NCI-H524 treated with DMSO at 0.1 percent for 48 hours (cell line): ENCODE data around the gene DDR1.
A peak's percentile ranks its signal among the peaks of the same experiment; 100 is the strongest.

ENCODE experiments used
- DNase-seq: peaks from one replicate; lab custom pipeline; 2025; lab: John Stamatoyannopoulos, UW

Gene DDR1

DNA sequence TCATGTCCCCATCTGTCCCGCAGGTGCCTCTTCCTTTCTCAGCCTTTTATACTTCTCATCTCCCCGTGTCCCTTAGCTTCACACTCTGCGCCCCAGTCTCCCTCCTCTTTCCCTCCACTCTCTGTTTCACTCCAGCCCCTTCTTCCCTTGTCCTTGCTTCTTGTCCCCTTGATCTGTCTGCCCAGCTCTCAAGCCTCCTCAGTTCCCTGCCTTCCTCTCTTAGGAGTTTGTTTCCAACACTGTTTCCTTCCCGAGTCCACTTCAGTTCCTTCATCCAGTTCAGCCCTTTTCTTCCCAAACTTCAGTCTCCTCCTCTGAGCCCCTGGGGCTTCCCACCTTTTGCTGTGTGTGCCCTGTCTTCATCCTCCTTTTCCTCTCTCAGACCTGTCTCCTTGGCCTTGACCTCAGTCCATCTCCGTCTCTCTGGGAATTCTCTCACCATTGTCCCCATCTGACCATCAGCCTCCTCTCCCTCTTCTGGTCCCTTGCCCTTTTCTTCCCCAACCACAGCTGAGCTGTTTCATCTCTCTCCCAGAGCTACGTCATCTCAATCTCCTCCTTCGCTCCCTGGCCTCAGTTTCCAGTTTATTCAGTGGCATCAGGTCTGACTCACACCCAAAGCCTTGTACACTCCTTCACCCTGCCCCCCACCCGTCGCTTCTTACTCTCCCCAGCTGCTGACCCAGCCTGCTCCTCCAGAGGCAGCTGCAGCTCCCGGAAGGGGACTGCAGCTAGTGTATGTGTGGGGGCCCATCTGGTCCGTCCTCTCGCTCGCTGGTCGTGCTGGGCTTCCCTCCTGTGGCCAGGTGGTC, 2.7 kb upstream of the DDR1 start:
- DNase-seq: peak; percentile 63

- DNase-seq: no peak
Measured at GRCh38 chr6:30882204-30882758, 2.0 kb upstream of the DDR1 start.

DNA sequence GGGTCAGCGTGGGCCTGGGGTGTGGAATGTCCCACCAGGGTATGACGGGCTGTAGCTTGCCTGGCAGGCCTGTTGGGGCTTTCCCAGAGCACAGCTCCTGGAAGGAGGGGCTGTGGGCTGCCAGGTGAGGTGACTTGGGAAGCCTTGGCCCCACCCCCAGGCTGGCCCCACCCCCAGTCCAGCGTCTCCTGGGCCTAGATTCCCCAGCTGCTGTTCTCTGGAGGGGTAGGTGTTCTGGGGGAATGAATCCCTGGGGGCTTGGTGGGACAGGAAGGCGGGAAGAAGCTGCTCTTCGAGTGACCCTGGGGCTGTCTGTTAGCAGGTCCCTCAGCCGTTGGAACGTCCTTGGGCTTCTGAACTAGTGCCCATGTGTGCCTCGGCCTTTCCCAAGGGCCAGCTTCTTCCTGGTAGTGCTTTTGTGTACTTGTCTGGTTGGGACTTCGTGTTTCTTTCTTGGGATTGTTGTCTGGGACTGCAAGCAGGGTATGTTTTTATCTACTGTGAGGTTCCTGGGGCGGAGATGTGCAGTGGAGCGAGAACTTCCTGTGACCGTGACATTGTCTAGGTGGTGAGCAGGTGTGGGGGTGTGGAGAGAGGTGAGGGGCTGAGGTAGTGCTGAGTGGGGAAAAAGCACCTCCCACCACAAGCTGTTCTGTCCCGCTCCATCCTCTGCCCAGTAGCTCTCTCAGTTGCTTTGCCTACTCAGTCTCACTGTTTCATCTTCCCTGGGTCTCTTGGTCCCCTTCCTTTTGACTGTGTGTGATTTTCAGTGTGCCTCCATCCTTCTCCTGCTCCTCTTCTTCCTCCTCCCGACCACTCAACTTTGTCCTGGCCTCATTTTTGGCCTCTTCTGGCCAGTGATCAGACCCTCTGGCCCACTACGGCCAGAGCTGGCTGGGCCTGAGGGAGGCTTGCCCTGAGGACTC, 1.3 kb upstream of the DDR1 start:
- DNase-seq: no peak

DNA sequence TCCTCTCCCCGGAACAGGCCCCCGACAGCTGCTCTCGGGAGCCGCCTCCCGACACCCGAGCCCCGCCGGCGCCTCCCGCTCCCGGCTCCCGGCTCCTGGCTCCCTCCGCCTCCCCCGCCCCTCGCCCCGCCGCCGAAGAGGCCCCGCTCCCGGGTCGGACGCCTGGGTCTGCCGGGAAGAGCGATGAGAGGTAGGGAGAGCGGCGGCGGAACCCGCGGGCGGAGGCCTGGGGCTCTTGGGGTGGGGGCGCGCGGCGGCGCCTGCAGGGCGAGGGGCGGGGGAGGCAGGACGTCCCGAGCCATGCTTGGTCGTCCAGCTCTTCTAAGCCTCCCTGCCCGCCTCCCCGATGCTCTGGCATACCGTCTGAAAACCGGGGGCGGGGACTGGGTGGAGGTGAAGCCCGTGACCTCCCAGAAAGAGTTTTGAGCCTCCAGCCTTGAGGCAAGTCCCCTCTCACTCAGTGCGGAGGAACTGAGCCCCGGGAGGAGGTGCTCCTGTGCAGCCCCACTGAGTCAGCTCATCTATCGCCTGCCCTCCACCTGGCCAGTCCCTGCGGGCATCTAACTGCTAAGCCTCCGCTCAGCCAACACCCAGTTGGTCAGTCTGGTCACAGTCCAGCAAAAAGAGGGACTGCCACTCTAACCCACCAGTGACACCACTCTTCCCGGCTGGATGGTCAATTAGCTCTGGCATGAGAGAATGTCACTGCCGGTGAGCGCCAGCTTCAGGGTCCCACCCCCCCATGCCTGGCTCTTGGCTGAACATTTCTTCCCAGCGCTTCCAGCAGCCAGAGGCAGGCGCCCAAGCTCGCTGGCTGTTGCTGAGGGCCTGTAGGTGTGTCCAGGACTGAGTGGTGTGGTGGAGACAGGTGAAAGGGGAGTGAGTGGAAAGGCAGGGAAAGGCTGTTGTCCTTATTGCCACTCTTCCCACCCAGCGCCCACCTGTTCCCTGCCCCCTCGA, 482 bp downstream of the DDR1 start:
- no peak for DNase-seq

DNA sequence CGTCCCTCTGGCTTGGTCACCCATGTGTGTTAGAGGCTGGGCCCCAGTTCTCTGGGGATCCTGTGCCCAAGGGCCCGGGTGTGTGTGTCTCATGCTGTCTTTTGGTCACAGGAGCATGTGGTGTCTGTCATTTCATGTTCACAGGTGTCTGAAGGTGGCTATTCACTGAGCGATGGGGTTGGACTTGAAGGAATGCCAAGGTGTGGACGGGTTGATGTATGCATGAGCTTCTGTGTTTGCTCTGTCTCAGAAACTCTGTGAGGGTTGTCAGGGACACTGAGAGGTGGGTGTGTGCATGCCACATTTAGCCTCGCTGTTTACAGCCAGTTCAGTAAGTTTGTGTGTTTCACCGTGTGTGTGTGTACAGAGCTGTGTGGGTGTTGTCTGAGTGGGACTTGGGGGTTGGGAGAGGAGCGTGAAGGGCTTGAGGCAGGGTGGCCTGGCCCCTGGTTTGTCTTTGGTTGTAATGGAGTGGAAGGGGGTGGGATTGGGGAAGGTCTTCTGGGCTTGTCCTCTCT, 1.2 kb downstream of the DDR1 start:
- no peak for DNase-seq

DNA sequence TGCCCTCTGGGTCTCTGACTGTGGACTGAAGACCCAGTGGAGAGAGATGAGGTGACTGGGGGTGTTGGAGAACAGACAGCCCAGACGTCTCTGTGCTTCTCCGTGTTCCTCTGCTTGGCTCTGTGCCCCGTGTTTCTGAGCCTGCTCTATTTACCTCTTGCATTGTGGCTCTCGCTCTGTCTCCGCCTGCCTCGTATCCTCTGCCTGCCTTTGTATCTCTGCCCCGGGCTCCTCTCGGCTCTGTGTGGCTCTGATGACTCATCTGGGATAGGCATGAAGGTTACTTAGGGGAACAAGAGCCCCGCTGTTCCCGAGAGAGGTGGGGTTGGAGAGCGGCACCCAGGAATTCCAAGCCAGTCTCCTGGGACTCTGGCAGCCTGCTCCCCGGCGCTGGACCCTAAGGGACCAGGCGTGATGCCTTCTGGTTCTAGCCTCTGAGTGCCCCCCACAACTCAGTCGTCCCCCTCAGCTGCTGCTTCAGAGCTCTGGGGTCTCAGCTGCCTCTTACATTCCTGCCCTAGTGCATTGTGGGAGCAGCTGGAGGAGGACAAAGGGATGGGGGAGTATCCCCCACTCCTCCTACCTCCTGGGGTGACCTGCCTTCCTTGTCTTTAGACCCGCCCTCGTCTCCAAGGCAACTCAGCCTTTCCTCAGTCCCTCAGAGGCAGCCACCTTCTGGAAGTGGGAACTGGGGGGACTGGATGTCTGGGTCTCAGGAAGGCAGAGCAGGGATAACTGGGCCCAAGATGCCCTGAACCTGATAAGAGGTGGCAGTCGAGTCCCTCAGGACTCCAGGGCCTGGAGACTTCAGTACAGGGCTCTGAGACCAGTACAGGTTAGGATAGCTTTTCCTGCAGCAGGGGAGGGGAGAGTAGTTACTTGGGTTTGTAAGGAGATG, 1.9 kb downstream of the DDR1 start:
- DNase-seq: no peak

- DNase-seq: no peak
Measured at GRCh38 chr6:30886897-30887255, 2.6 kb downstream of the DDR1 start.

DNA sequence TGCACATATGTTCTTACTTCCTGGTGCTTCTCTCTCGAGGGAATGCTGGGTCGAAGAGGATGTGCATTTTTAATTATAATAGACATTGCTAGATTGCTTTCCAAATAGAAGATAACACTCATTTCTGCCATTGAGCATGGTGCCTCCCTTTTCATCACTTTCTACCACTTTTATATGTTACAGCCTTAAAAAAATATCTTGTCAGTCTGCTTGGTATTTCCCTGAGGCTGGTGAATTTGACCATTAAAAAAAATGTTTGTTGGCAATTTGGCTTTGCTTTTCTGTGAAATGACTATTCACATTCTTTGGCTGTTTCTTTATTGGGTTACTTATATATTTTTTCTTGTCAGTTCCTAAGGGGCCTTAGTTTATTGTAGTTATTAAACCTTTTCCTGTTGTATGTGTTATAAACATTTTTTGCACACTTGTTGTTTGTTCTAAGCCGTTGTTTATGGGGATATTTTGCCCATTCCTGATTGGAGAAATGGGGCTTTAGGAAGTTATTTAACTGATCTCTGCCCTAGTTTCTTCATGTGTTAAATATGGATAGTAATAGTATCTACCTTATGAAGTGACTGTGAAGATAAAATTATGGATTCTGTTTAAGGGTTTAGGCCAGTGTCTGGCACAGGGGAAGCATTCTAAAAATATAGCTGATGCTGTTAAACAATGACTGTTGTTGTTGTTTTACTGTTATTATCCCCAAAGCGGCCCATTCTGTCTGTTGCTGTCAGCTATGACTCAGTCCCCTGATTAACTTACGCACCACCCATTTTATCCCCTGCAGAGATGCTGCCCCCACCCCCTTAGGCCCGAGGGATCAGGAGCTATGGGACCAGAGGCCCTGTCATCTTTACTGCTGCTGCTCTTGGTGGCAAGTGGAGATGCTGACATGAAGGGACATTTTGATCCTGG, 3.8 kb downstream of the DDR1 start:
- DNase-seq: no peak

GRCh38 chr6:30888816-30889495, 4.6 kb downstream of the DDR1 start:
- DNase-seq: no peak

- no peak for DNase-seq
Measured at GRCh38 chr6:30889496-30889885, 5.2 kb downstream of the DDR1 start.

DNA sequence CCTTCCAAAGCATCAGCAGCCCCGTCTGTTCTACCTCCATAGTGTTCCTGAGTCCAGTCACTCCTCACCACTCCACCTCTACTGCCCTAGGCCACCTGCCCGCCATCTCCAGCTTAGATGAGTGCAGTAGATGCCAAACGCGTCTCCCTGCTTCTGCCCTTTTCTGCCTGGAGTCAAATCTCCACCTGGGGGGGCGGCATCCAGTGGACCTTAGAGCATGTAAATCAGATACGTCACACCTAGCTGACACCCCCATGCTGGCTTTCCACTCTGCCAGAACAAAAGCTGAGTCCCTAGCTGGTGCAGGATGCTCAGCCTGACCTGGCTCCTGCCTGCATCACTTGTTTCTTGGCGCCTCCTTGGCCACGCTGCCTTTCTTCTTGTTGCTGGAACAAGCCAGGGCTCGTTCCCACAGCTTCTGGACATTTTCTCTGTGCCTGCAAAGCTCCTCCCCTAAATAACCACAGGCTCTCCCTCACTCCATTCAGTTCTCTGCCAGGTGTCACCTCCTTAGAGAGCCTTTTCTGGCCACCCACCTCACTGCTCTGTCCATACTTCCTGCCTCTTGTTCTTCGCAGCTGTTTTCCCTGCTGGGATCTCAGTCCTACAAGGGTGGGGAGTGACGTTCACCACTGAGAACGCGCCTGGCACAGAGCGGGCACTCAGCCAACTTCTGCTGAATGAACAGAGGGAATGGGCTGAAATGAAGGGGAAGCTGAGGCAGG, 5.8 kb downstream of the DDR1 start:
- DNase-seq: no peak

- DNase-seq: no peak
Measured at GRCh38 chr6:30890646-30891449, 6.5 kb downstream of the DDR1 start.

GRCh38 chr6:30891450-30891723, 7.1 kb downstream of the DDR1 start:
- DNase-seq: no peak

- DNase-seq: no peak
Measured at GRCh38 chr6:30891816-30892538, 7.7 kb downstream of the DDR1 start.

GRCh38 chr6:30893001-30893591, 8.8 kb downstream of the DDR1 start:
- DNase-seq: no peak

- DNase-seq: no peak
Measured at GRCh38 chr6:30893666-30894065, 9.3 kb downstream of the DDR1 start.
